Liver (tissue), 9 donors: ENCODE data around the gene RAB6B. TPM values are rescaled to one million over a fixed set of nuclear protein-coding genes. Genes with fewer than 3 reads are reported as not detected.

Experiments used
- DNase-seq: peaks from one replicate; pipeline ENCODE4 v3.0.0-alpha.2; 2017; ENCODE audit warnings: low spot score
- H3K27ac ChIP-seq, 2 donors: one replicate each; pipeline ENCODE4 v1.7.0; 2013; ENCODE audit warnings: inconsistent platforms in 2 of 2, low read length in 2 of 2, control low read depth in 1 of 2, low read depth in 1 of 2, mild to moderate bottlenecking in 1 of 2
- H3K27me3 ChIP-seq, 4 donors: one replicate each; pipeline versions ENCODE4 v1.6.1 to v1.7.0; 2013; ENCODE audit warnings: low read length in 3 of 4, inconsistent platforms in 1 of 4, mild to moderate bottlenecking in 1 of 4, moderate library complexity in 1 of 4; ENCODE audit not compliant: control insufficient read depth in 4 of 4, insufficient read depth in 4 of 4
- H3K36me3 ChIP-seq, 4 donors: one replicate each; pipeline versions ENCODE4 v1.6.1 to v1.7.0; 2013; ENCODE audit warnings: low read length in 3 of 4, mild to moderate bottlenecking in 3 of 4, low read depth in 1 of 4, moderate library complexity in 1 of 4; ENCODE audit not compliant: control insufficient read depth in 4 of 4, insufficient read depth in 3 of 4
- H3K4me1 ChIP-seq, 4 donors: one replicate each; pipeline versions ENCODE4 v1.6.1 to v1.7.0; 2013; ENCODE audit warnings: low read length in 3 of 4, mild to moderate bottlenecking in 3 of 4, moderate library complexity in 1 of 4; ENCODE audit not compliant: control insufficient read depth in 4 of 4, insufficient read depth in 4 of 4
- H3K4me3 ChIP-seq, 3 donors: one replicate each; pipeline versions ENCODE4 v1.6.1 to v1.7.0; 2013; ENCODE audit warnings: low read length in 3 of 3, control low read depth in 1 of 3, low read depth in 1 of 3, mild to moderate bottlenecking in 1 of 3
- H3K9ac ChIP-seq, 2 donors: one replicate each; pipeline ENCODE4 v1.7.0; 2013; ENCODE audit warnings: low read length in 2 of 2, mild to moderate bottlenecking in 2 of 2, moderate library complexity in 2 of 2, control low read depth in 1 of 2, low read depth in 1 of 2
- H3K9me3 ChIP-seq, 4 donors: one replicate each; pipeline versions ENCODE4 v1.6.1 to v1.7.0; 2013; ENCODE audit warnings: low read length in 3 of 4; ENCODE audit not compliant: control insufficient read depth in 4 of 4
- EGR1 ChIP-seq, 2 donors: IDR thresholded peaks; 2 replicates each; pipeline ENCODE4 v1.6.1; 2016 to 2018; ENCODE audit warnings: antibody characterized with exemption in 2 of 2, low read depth in 2 of 2
- FOXA1 ChIP-seq: IDR thresholded peaks from 2 replicates; pipeline ENCODE4 v1.6.1; 2016; ENCODE audit warnings: antibody characterized with exemption
- FOXA2 ChIP-seq: IDR thresholded peaks from 2 replicates; pipeline ENCODE4 v1.6.1; 2016; ENCODE audit warnings: antibody characterized with exemption
- HNF4A ChIP-seq, 2 donors: conservative IDR thresholded peaks; 2 replicates each; pipeline ENCODE4 v1.6.1; 2016; ENCODE audit warnings: antibody characterized with exemption in 2 of 2, mild to moderate bottlenecking in 2 of 2
- HNF4G ChIP-seq: IDR thresholded peaks from 2 replicates; pipeline ENCODE4 v1.6.1; 2016; ENCODE audit warnings: antibody characterized with exemption
- JUND ChIP-seq, 2 donors: IDR thresholded peaks; 2 replicates each; pipeline ENCODE4 v1.6.1; 2016; ENCODE audit warnings: antibody characterized with exemption in 2 of 2
- NR2F2 ChIP-seq: IDR thresholded peaks from 2 replicates; pipeline ENCODE4 v1.6.1; 2016; ENCODE audit warnings: antibody characterized with exemption
- RAD21 ChIP-seq, 2 donors: IDR thresholded peaks; 2 replicates each; pipeline ENCODE4 v1.6.1; 2016; ENCODE audit warnings: antibody characterized with exemption in 2 of 2, mild to moderate bottlenecking in 2 of 2
- RXRA ChIP-seq, 2 donors: IDR thresholded peaks; 2 replicates each; pipeline ENCODE4 v1.6.1; 2017 to 2018; ENCODE audit warnings: antibody characterized with exemption in 2 of 2, mild to moderate bottlenecking in 1 of 2
- SP1 ChIP-seq: IDR thresholded peaks from 2 replicates; pipeline ENCODE4 v1.6.1; 2018; ENCODE audit warnings: antibody characterized with exemption, mild to moderate bottlenecking
- TAF1 ChIP-seq: conservative IDR thresholded peaks from 2 replicates; pipeline ENCODE4 v1.6.1; 2016; ENCODE audit warnings: antibody characterized with exemption, mild to moderate bottlenecking
- YY1 ChIP-seq: IDR thresholded peaks from 2 replicates; pipeline ENCODE4 v1.6.1; 2016; ENCODE audit warnings: antibody characterized with exemption, mild to moderate bottlenecking
- WGBS: extraction: QIAGEN DNeasy Blood & Tissue Kit; methylation state at CpG from one replicate; pipeline ENCODE4 v1.1.7; 2013; 5-methylcytosine and 5-hydroxymethylcytosine counted together
- polyA plus RNA-seq, 2 donors: library from polyadenylated mRNA; stranded (reverse) in 1 of 2; unstranded in 1 of 2; fragments of 200-250 nt in 1 of 2; fragments of >200 nt in 1 of 2; fragmentation: Nextera tagmentation in 1 of 2; extraction: Ambion mirVana in 1 of 2; gene quantifications; one replicate each; pipeline versions ENCODE4 v1.2.1 to v1.2.3, GENCODE V29; 2013 to 2015
- total RNA-seq, 2 donors: library from RNA; depleted of rRNA; stranded (reverse); fragments of >200 nt; gene quantifications; one replicate each; pipeline ENCODE4 v1.2.3, GENCODE V29; 2014
- TF ChIP-seq, protein P1 (sequence below): fragments of 150-350 bp; IDR thresholded peaks from 2 replicates; pipeline ENCODE4 v1.5.1; 2017; ENCODE audit warnings: improper control_type of control experiment, low read depth, low read length; ENCODE audit not compliant: missing input control
- TF ChIP-seq, protein P2 (sequence below): IDR thresholded peaks from 2 replicates; pipeline ENCODE4 v1.6.1; 2016; ENCODE audit warnings: antibody characterized with exemption, mild to moderate bottlenecking
- TF ChIP-seq, protein P3 (sequence below): IDR thresholded peaks from 2 replicates; pipeline ENCODE4 v1.6.1; 2016; ENCODE audit warnings: antibody characterized with exemption
- TF ChIP-seq, protein P4 (sequence below): IDR thresholded peaks from 2 replicates; pipeline ENCODE4 v1.6.1; 2016; ENCODE audit warnings: antibody characterized with exemption
- TF ChIP-seq, protein P5 (sequence below): IDR thresholded peaks from 2 replicates; pipeline ENCODE4 v1.6.1; 2016; ENCODE audit warnings: antibody characterized with exemption
- donor health status: healthy.
- donor health status: healthy.
- donor health status: healthy.
- donor health status: healthy.
- donor health status: healthy.

The RAB6B gene
- total and polyA plus RNA-seq, 4 donors: 0.08 to 2.8 (median 0.28) TPM

GRCh38 chr3:133799794-133800585, 95.7 kb downstream of the RAB6B start (continued):
- TF ChIP-seq, protein P1, sequence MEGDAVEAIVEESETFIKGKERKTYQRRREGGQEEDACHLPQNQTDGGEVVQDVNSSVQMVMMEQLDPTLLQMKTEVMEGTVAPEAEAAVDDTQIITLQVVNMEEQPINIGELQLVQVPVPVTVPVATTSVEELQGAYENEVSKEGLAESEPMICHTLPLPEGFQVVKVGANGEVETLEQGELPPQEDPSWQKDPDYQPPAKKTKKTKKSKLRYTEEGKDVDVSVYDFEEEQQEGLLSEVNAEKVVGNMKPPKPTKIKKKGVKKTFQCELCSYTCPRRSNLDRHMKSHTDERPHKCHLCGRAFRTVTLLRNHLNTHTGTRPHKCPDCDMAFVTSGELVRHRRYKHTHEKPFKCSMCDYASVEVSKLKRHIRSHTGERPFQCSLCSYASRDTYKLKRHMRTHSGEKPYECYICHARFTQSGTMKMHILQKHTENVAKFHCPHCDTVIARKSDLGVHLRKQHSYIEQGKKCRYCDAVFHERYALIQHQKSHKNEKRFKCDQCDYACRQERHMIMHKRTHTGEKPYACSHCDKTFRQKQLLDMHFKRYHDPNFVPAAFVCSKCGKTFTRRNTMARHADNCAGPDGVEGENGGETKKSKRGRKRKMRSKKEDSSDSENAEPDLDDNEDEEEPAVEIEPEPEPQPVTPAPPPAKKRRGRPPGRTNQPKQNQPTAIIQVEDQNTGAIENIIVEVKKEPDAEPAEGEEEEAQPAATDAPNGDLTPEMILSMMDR: no peak
- no peak for TF ChIP-seq HNF4G
- TF ChIP-seq EGR1 (IDR thresholded peaks at IDR 0.05; ENCODE audit: low read depth in 2 of 2): no peak
- no peak for TF ChIP-seq JUND (IDR thresholded peaks at IDR 0.05)
- TF ChIP-seq, protein P2, sequence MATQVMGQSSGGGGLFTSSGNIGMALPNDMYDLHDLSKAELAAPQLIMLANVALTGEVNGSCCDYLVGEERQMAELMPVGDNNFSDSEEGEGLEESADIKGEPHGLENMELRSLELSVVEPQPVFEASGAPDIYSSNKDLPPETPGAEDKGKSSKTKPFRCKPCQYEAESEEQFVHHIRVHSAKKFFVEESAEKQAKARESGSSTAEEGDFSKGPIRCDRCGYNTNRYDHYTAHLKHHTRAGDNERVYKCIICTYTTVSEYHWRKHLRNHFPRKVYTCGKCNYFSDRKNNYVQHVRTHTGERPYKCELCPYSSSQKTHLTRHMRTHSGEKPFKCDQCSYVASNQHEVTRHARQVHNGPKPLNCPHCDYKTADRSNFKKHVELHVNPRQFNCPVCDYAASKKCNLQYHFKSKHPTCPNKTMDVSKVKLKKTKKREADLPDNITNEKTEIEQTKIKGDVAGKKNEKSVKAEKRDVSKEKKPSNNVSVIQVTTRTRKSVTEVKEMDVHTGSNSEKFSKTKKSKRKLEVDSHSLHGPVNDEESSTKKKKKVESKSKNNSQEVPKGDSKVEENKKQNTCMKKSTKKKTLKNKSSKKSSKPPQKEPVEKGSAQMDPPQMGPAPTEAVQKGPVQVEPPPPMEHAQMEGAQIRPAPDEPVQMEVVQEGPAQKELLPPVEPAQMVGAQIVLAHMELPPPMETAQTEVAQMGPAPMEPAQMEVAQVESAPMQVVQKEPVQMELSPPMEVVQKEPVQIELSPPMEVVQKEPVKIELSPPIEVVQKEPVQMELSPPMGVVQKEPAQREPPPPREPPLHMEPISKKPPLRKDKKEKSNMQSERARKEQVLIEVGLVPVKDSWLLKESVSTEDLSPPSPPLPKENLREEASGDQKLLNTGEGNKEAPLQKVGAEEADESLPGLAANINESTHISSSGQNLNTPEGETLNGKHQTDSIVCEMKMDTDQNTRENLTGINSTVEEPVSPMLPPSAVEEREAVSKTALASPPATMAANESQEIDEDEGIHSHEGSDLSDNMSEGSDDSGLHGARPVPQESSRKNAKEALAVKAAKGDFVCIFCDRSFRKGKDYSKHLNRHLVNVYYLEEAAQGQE: no peak
- TF ChIP-seq, protein P3, sequence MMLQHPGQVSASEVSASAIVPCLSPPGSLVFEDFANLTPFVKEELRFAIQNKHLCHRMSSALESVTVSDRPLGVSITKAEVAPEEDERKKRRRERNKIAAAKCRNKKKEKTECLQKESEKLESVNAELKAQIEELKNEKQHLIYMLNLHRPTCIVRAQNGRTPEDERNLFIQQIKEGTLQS: no peak
- TF ChIP-seq RAD21 (IDR thresholded peaks at IDR 0.05): no peak

DNA sequence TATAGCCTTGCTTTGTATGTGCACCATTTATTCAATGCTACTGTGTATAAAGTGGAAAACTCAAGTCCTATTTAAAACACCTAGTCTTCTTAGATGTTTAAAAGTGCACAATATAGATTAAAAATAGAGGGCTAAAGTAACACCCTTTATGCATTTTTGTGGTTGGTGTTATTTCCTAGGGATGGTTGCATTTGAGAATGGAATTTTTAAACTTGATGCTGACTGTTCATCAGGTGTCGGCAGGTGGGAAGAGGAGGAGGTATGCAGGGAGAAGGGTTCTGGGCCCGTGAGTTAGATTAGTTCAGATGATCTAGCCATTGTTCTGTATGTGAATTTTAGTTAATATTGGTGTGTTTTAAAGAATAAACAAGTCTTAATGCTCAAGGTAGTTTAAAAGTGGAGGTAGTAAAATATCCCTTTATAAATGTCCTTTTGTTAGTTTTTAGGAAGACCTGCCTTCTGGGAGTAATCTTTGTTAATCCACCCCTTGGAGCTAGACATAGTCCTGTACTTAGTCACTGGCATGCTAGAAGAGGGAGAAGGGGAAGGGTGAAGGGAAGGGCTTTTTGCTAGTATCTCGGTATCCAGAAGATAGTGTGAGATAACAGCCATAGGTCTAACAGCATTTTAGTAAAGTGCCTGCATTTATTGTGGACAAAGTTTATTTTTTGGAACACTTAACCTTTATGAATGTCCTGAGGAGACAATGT, 98.1 kb downstream of the RAB6B start:
- 89% methylated on average over 3 of the region's 3 CpGs for WGBS
- no peaks in the 10 kb centered on the region for H3K27me3 ChIP-seq
- no peak overlapping the region for H3K27ac ChIP-seq
- H3K36me3 ChIP-seq: no peaks in the 10 kb centered on the region
- H3K4me1 ChIP-seq: no peaks in the 10 kb centered on the region
- no peak for DNase-seq
- H3K9me3 ChIP-seq: no peaks in the 10 kb centered on the region
- H3K4me3 ChIP-seq: no peak overlapping the region
- no peak overlapping the region for H3K9ac ChIP-seq
- TF ChIP-seq JUND (IDR thresholded peaks at IDR 0.05) (no peak), RXRA (IDR thresholded peaks at IDR 0.05) (no peak), EGR1 (IDR thresholded peaks at IDR 0.05; ENCODE audit: low read depth in 2 of 2) (no peak), YY1 (no peak), FOXA1 (no peak), NR2F2 (no peak), TAF1 (no peak), RAD21 (IDR thresholded peaks at IDR 0.05) (no peak), SP1 (no peak), HNF4G (no peak), HNF4A (conservative IDR thresholded peaks at IDR 0.05) (no peak), FOXA2 (no peak)
- TF ChIP-seq, protein P2: no peak
- TF ChIP-seq, protein P4, sequence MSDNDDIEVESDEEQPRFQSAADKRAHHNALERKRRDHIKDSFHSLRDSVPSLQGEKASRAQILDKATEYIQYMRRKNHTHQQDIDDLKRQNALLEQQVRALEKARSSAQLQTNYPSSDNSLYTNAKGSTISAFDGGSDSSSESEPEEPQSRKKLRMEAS: no peak
- TF ChIP-seq, protein P3: no peak
- TF ChIP-seq, protein P5, sequence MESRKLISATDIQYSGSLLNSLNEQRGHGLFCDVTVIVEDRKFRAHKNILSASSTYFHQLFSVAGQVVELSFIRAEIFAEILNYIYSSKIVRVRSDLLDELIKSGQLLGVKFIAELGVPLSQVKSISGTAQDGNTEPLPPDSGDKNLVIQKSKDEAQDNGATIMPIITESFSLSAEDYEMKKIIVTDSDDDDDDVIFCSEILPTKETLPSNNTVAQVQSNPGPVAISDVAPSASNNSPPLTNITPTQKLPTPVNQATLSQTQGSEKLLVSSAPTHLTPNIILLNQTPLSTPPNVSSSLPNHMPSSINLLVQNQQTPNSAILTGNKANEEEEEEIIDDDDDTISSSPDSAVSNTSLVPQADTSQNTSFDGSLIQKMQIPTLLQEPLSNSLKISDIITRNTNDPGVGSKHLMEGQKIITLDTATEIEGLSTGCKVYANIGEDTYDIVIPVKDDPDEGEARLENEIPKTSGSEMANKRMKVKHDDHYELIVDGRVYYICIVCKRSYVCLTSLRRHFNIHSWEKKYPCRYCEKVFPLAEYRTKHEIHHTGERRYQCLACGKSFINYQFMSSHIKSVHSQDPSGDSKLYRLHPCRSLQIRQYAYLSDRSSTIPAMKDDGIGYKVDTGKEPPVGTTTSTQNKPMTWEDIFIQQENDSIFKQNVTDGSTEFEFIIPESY: no peak
- TF ChIP-seq, protein P1: no peak
